ENCODE measurements around the gene ABLIM1.

GRCh38 chr10:114655671-114656070 is 2.4 kb downstream of the ABLIM1 start:
- TF ChIP-seq CTCF (IDR thresholded peaks at IDR 0.05), result no peak
- no peak for TF ChIP-seq POLR2A (IDR thresholded peaks at IDR 0.05)

All from testis (tissue), 2 donors.